ENCODE results near the gene UGCG.
"Not testable (repeated sequence)": the region's sequence is repeated elsewhere in the genome, so short reads cannot be mapped to it uniquely, and the experiment has no call there.

The UGCG gene

DNA sequence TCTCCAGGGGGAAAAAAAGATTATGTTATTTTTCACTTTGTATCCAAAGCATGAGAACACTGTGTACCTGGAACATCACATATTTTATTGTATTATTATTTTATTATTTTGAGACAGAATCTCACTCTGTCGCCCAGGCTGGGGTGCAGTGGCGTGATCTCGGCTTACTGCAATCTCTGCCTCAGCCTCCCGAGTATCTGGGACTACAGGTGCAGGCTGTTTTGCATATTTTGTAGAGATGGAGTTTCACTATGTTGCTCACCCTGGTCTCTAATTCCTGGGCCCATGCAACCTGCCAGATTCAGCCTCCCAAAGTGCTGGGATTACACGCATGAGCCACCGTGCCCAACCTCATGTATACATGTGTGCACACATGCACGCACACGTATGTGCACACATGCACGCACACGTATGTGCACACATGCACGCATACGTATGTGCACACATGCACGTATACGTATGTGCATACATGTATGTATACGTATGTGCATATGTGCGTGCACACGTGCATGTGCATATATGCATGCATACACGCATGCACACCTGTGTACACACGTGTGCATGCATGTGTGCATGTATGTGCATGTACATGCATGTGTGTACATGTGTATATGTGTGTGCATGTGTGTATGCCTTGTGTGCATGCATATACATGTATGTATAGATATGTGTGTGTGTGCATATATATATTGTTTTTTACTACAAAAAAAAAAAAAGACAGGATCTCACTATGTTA, 9.5 kb upstream of the UGCG start:
- no peaks in the 10 kb centered on the region for H3K9me2 ChIP-seq (replicated peaks; ENCODE audit: insufficient read depth, low read length)
- TF ChIP-seq, protein P1, sequence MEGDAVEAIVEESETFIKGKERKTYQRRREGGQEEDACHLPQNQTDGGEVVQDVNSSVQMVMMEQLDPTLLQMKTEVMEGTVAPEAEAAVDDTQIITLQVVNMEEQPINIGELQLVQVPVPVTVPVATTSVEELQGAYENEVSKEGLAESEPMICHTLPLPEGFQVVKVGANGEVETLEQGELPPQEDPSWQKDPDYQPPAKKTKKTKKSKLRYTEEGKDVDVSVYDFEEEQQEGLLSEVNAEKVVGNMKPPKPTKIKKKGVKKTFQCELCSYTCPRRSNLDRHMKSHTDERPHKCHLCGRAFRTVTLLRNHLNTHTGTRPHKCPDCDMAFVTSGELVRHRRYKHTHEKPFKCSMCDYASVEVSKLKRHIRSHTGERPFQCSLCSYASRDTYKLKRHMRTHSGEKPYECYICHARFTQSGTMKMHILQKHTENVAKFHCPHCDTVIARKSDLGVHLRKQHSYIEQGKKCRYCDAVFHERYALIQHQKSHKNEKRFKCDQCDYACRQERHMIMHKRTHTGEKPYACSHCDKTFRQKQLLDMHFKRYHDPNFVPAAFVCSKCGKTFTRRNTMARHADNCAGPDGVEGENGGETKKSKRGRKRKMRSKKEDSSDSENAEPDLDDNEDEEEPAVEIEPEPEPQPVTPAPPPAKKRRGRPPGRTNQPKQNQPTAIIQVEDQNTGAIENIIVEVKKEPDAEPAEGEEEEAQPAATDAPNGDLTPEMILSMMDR (IDR thresholded peaks at IDR 0.05; ENCODE audit: insufficient read depth, low read length, poor library complexity, severe bottlenecking), result no peak
- no peak for TF ChIP-seq EZH2phosphoT487 (conservative IDR thresholded peaks at IDR 0.05; ENCODE audit: low read length)
- H3K9me3 ChIP-seq (ENCODE audit: insufficient read depth, low read length), result no peaks in the 10 kb centered on the region

DNA sequence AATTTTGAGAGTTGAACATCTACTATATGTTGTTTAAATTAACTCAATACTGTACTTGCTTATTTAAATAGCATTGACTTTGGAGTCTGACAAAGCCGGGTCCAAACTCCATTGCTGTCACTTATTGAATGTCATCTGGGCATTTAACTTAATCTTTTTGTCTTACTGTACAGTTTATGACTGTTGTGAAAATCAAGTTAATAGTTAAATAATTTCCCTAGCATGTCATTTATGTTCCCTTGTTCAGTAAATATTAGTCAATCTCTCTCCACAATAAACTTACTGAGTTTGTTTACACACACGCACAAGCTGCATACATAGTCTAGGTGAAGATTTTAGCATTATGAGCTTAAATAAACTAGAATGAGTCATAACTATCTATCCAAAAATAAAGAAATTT, 6.3 kb upstream of the UGCG start:
- no peaks in the 10 kb centered on the region for H4K20me1 ChIP-seq (ENCODE audit: low read depth, low read length)
- no peak overlapping the region for H3K9ac ChIP-seq (ENCODE audit: low read length)
- no peaks in the 10 kb centered on the region for H3K36me3 ChIP-seq (ENCODE audit: low read length)
- H3K27ac ChIP-seq (ENCODE audit: low read depth, low read length), result peak overlapping the region; percentile 52
- H3K9me3 ChIP-seq (ENCODE audit: insufficient read depth, low read length), result no peaks in the 10 kb centered on the region
- H3K4me3 ChIP-seq (ENCODE audit: insufficient read depth, low read length, poor library complexity, severe bottlenecking), result no peak overlapping the region
- no peaks in the 10 kb centered on the region for H3K79me2 ChIP-seq (ENCODE audit: insufficient read depth, low read length)
- H3K27me3 ChIP-seq (ENCODE audit: low read length), result no peaks in the 10 kb centered on the region
- peaks cover 39% of the 10 kb centered on the region for H3F3A ChIP-seq (ENCODE audit: insufficient read depth)
- no peaks in the 10 kb centered on the region for H3K9me2 ChIP-seq (replicated peaks; ENCODE audit: insufficient read depth, low read length)
- H2AFZ ChIP-seq (ENCODE audit: low read depth, low read length, severe bottlenecking), result peak overlapping the region; percentile 32
- H3K4me2 ChIP-seq (ENCODE audit: low read depth, low read length, poor library complexity, severe bottlenecking), result peak overlapping the region; percentile 3
- TF ChIP-seq, protein P1 (IDR thresholded peaks at IDR 0.05; ENCODE audit: insufficient read depth, low read length, poor library complexity, severe bottlenecking), result no peak
- no peak for TF ChIP-seq EZH2phosphoT487 (conservative IDR thresholded peaks at IDR 0.05; ENCODE audit: low read length)

More for the DNA sequence above, 9.5 kb upstream of the UGCG start:
- Histone ChIP-seq H3F3A (ENCODE audit: insufficient read depth) (peaks cover 24% of the 10 kb centered on the region), H2AFZ (ENCODE audit: low read depth, low read length, severe bottlenecking) (no peak overlapping the region), H3K27ac (ENCODE audit: low read depth, low read length) (no peak overlapping the region), H3K9ac (ENCODE audit: low read length) (no peak overlapping the region), H3K79me2 (ENCODE audit: insufficient read depth, low read length) (no peaks in the 10 kb centered on the region), H3K4me3 (ENCODE audit: insufficient read depth, low read length, poor library complexity, severe bottlenecking) (no peak overlapping the region), H4K20me1 (ENCODE audit: low read depth, low read length) (no peaks in the 10 kb centered on the region), H3K27me3 (ENCODE audit: low read length) (no peaks in the 10 kb centered on the region), H3K36me3 (ENCODE audit: low read length) (no peaks in the 10 kb centered on the region), H3K4me2 (ENCODE audit: low read depth, low read length, poor library complexity, severe bottlenecking) (no peak overlapping the region)

DNA sequence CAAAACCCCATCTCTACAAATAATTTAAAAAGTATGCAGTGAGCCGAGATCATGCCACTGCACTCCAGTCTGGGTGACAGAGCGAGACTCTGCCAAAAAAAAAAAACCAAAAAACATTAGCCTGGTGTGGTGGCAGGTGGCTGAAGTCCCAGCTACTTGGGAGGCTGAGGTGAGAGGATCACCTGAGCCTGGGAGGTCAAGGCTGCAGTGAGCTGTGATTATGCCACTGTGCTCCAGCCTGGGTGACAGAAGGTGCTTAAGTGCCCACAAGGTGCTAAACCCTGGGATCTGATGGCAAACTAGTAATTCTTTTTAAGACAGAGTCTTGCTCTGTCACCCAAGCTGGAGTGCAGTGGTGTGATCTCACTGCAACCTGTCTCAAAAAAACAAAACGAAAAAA, 5.7 kb upstream of the UGCG start:
- not testable (repeated sequence) for H3K79me2 ChIP-seq (ENCODE audit: insufficient read depth, low read length); H3K4me3 ChIP-seq (ENCODE audit: insufficient read depth, low read length, poor library complexity, severe bottlenecking); H3K27me3 ChIP-seq (ENCODE audit: low read length); H3K9me2 ChIP-seq (replicated peaks; ENCODE audit: insufficient read depth, low read length); H3K9ac ChIP-seq (ENCODE audit: low read length); H3K36me3 ChIP-seq (ENCODE audit: low read length); H2AFZ ChIP-seq (ENCODE audit: low read depth, low read length, severe bottlenecking); H3K9me3 ChIP-seq (ENCODE audit: insufficient read depth, low read length); H4K20me1 ChIP-seq (ENCODE audit: low read depth, low read length)
- H3K4me2 ChIP-seq (ENCODE audit: low read depth, low read length, poor library complexity, severe bottlenecking), result peak overlapping the region; percentile 26
- peak overlapping the region; percentile 63 for H3K27ac ChIP-seq (ENCODE audit: low read depth, low read length)
- H3F3A ChIP-seq (ENCODE audit: insufficient read depth), result peaks cover 41% of the 10 kb centered on the region

DNA sequence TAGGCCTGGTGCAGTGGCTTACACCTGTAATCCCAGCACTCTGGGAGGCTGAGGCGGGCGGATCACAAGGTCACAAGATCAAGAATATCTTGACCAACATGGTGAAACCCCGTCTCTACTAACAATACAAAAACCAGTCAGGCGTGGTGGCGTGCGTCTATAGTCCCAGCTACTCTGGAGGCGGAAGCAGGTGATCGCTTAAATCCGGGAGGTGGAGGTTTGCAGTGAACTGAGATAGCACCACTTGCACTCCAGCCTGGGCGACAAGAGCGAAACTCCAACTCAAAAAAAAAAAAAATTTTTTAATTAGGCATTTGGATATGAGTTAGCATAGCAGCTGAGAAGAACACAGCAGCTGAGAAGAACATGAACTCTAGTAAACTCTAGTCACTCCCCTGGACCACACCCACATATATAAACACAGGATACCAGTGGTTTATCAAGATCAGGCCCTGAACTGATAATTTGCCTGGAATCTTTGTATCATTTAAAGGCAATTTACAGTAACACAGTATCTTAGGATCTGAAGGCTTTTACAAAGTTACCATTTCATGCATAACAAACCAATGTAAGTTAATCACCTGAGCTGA, 4.6 kb upstream of the UGCG start:
- H3K9me3 ChIP-seq (ENCODE audit: insufficient read depth, low read length), result no peaks in the 10 kb centered on the region
- no peak for TF ChIP-seq EZH2phosphoT487 (conservative IDR thresholded peaks at IDR 0.05; ENCODE audit: low read length)
- TF ChIP-seq, protein P1 (IDR thresholded peaks at IDR 0.05; ENCODE audit: insufficient read depth, low read length, poor library complexity, severe bottlenecking), result no peak
- H3K9me2 ChIP-seq (replicated peaks; ENCODE audit: insufficient read depth, low read length), result no peaks in the 10 kb centered on the region
- H3K36me3 ChIP-seq (ENCODE audit: low read length), result no peaks in the 10 kb centered on the region
- no peak overlapping the region; the same call in 1 of the 2 replicates for H3K9ac ChIP-seq (ENCODE audit: low read length)
- H3K27me3 ChIP-seq (ENCODE audit: low read length), result no peaks in the 10 kb centered on the region
- peaks cover 41% of the 10 kb centered on the region for H3F3A ChIP-seq (ENCODE audit: insufficient read depth)
- H3K79me2 ChIP-seq (ENCODE audit: insufficient read depth, low read length), result peaks cover 1% of the 10 kb centered on the region
- peak overlapping the region; percentile 26 for H3K4me2 ChIP-seq (ENCODE audit: low read depth, low read length, poor library complexity, severe bottlenecking)
- H4K20me1 ChIP-seq (ENCODE audit: low read depth, low read length), result no peaks in the 10 kb centered on the region
- H2AFZ ChIP-seq (ENCODE audit: low read depth, low read length, severe bottlenecking), result no peak overlapping the region
- peak overlapping the region; percentile 63 for H3K27ac ChIP-seq (ENCODE audit: low read depth, low read length)
- no peak overlapping the region for H3K4me3 ChIP-seq (ENCODE audit: insufficient read depth, low read length, poor library complexity, severe bottlenecking)

All from SU-DHL-6 (cell line).